Fibroblast of peridontal ligament (primary cell): ENCODE data around the gene SOX14.

Source experiments
- DNase-seq: peaks from one replicate; pipeline ENCODE4 v3.0.0-alpha.2; 2010; ENCODE audit errors: extremely low read depth

Gene SOX14

DNA sequence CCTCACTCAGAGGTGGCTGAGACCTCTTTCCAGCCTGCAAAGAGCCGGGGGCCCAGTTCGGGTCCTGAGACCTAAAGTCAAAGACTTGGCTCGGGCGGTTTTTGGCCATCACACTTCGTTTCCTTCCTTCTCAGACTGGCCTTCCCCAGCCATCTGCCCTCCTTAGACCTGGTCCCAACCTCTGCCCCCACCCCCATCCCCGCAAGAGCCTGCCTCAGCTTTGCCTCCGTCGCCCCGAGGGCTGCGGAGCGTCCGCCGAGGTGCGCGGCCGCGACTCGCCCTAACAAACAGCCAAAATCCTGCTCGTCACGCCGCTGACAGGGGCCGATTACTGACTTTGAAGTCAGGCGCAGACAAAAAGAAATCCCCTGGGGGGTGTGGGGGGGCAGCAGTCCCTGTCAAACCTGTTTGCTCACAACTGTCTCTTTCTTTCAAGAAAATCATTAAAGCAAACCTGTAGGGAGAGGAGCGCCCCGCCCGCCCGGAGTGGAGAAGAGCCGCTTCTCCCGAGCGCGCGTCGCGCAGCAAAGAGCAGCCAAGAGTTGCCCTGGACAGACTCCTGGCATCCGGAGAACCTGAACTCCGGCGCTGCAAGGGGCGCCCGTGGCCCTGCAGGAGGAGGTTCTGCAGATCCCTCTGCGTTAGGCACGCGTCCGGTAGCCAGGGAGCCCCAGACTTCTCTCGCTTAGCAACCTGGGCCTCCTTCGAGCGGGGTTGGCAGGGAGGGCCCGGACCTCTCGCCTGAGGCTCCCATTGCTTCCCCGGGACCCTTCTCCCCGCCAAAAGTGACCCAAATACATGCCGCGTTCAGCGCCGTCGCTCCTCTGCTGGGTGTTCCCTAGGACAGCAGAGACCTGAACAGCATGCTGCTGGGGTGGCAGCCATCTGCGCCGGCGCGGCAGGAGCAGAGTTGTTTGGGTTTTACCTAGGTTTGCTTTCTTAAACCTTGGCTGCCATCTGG lies 4.5 kb downstream of the SOX14 start:
- DNase-seq = no peak

DNA sequence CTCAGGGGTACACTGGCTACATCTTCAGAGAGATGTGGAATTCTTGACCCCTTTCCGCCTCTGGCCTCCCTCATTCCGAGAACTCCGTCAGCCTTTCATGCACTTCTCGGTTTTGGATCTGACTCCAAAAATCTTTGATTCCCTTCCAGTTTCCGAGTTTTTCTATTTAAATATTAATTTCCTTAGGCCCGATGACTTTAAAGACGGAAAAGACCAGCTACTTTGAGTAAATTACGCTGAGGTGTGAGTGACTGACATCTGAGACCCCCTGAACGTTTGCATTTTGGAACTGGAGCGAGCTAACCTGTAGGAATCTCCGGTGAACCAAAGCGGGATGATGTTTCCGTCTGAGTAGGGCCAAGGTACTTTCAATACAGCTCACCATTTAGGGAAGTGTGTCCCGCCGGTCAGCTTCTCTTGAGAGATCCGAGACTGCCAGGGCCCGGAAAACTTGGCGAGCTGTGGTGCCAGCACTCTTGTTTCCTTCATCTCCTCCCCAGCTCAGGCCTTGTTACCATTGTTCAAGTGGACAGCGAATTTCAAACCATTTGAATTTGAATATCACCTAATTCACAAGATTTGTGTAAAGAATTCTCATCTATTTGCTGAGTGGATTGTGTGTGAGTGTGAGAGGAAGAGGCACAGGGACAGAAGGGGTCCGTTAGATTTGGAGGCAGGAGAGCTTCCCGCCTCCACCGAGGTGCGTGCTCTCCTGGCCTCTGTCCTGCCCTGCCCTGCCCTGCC lies 5.4 kb downstream of the SOX14 start:
- DNase-seq = no peak

DNA sequence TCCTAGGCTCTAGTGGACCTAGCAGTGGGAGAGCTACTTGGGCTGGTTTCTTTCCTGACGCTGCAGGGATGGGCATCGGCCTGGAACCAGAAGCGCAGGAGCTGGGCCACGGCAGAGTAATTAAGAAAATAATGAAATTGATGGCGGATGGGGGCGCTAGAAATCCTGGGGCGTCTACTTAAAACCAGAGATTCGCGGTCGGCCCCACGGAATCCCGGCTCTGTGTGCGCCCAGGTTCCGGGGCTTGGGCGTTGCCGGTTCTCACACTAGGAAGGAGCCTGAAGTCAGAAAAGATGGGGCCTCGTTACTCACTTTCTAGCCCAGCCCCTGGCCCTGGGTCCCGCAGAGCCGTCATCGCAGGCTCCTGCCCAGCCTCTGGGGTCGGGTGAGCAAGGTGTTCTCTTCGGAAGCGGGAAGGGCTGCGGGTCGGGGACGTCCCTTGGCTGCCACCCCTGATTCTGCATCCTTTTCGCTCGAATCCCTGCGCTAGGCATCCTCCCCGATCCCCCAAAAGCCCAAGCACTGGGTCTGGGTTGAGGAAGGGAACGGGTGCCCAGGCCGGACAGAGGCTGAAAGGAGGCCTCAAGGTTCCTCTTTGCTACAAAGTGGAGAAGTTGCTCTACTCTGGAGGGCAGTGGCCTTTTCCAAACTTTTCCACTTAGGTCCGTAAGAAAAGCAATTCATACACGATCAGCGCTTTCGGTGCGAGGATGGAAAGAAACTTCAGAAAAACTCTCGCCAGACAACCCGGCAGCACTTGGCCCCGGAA lies 6.1 kb downstream of the SOX14 start:
- no peak for DNase-seq

DNA sequence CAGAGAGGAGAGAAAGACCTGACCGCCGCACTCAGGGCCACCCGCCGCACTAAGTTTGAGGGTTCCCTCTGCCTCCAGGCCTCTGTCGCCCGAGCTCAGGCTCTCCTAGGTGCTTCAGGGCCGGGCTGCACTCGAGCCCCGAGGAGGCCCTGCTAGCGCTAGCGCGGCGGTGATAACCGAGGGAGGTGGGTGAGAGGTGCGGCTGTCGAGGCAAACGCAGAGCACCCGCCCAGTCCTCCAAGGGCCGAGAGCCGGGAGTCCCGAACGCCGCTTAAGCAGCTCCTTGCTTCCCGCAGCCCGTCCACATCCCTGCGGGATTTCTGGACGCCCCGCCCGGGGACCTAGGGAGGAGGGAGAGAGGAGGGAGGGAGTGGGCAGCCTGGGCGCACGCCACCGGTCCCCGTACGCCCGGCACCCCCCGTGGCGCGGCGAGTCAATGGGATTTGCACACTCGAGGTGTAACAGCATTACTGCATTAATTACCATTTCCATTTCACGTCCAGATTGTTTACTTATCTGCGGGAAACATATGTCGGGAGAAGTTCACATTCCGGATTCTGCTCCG lies 6.8 kb downstream of the SOX14 start:
- DNase-seq = no peak

DNA sequence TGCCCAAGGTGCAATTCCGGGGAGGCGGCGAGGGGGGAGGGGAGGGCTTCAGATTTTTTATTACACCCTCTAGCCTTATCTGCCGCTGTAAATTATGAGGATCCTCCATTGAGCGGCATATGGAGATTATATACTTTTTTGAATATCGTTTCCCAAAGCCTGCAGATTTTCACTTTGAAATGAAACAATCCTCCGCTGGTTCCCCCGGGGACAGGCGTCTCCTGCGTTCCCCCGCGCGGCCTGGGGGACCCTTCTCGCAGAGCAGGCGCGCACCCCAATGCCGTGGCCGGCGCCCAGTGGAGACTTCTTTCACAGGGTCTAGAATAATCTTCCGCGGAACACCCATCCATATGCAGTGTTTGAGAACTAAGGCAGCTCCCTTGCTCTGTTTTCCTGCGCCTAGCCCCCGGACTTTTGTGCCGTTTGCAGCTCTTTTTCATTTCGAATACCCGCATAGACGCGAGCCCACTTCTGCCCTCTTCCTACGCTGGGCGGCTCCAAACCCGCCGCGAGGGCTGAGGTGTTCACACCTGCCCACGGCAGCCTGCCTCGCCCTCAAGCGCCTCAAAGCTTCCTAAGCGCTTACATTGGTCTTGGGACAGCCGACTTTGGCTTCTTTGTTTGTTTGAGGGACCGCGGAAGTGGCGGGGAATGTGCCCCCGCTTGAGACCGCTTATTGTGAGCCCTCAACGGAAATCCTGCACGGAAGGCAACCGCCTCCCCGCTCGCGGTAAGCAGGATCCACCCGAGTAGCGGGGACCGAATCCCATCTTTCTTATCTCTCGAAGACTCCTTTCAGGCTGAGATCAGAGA lies 7.5 kb downstream of the SOX14 start:
- no peak for DNase-seq

DNA sequence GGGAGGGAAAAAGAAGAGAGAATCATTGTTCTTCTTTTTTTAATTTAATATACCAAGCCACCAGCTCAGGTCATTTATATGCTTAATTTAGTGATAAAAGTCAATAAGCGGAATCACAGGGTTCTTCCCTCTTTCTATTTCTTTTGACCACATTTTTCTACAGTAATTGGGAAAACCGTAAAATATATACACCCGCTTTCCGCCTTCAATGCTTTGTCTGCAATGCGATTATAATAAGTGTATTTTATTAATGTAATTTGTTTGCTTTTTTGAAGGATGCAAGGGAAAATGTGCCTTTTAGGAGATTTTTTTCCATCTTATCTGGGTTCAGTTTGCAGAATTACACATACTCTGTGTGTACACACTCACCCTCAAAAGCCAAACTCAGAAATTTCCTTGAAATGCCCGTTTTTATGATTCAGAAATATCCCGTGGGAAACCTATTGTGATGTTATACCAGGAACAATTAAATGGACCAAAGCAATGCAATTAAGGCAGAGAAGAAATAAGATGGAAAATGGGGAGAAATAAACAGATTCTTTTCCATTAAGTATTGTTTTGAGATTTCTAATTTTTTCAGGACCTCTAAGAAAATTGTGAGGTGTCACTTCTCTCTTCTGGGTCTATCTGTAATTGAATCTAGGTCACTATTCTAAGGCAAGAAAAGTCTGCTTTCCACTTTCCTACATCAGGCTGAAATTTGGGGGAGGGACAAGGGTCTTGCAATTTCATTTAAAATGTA lies 8.3 kb downstream of the SOX14 start:
- DNase-seq = no peak

DNA sequence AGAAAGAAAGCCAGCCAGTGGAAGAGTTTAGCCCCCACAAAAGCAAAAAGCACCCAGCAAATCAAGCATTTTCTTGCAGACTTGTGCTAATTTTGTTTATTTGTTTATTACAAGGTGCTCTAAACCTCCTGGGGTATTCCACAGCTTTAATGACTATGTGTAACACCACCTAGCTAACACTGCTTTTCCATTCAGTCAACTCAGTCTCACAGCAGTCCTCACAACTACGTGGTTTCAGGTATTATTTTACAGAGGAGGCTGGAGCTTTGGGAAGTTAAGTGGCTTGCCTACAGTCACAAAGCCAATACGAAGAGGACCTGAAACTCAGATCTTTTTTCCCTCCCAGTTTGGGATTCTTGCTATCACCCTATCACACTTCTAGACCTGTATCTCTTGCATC lies 14.8 kb downstream of the SOX14 start:
- DNase-seq = no peak

DNA sequence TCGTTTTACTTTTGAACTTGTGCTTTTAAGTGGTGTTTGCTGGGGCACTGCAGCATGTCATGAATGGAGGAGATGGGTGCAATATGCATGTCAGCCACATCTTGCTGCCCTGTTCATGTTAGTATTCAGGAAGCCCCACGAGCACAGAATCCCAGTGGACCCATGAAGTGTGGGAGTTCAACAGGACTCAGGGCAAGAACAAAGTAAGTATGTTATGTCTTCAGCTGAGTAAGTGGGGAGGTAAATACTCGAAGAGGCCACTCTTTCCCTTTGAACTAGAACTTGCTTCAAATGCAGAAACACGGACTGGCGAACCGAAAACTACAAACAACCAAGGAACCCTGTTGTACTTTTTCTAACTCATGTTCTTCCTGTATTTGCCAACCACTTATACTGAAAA lies 23.4 kb downstream of the SOX14 start:
- no peak for DNase-seq

DNA sequence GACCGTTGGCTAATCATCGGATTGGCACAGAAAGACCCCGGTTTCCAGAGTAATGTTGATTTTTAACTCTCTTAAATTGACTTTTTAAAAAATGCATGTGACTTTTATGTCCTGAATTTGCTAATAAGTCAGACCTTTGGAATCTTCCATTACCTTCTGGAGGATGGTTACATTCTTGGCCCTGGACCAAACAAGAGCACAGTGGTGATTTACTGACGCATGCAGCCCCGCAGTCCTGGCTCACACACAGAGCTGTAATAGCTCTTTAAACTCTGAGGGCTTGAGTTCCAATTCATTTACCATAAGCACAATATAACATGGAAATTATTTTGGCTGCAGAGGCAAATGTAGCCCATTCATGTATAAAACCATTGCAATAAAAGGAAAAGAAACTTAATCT lies 25.1 kb downstream of the SOX14 start:
- no peak for DNase-seq

DNA sequence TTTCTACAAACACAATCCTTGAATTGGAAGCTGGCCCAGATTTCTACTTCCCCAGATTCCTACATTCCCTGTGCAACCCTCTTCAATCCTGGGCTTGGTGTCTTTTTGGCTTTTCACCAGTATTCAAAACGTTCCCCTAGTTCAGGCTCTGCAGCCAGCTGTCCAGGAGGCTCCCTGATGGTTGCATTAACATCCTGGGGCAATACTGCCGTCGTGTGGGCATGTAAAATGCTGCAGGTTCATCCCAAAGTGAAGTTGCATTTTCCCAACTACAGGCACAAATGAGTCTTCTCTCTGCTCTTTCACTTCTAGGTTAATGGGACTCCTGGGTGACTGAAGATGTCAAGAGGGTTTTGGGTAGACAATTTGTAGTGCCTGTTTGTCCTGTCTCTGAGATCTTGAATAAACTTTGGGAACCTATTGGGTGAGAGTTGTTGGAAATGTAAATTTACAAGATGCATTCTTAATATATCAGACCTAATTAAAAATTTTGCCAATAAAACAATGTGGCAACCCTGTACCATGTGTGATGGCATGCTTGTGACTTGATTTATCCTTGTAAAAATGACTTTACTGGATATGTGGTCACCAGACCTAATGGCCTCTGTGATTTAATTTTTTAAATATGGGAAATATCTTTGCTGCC lies 28.6 kb downstream of the SOX14 start:
- DNase-seq = peak; percentile 13

DNA sequence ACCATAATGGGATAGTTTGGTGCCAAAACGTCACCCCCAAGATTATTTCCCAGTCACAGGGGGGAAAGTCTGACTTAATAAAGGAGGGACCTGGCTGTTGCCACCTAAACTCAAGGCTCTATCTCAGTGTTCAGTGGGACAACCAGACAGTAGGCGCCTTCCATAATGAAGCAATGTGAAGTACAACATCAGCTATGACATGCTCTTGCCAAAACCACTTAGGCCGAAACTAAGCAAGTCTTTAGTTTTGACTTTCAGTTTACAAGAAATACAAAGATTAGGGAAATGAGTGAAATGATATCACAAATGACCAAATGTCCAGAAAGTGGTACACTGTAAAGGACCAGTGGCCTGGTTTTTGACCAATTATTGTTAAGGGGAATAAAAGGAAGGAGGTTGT lies 32.9 kb downstream of the SOX14 start:
- no peak for DNase-seq

DNA sequence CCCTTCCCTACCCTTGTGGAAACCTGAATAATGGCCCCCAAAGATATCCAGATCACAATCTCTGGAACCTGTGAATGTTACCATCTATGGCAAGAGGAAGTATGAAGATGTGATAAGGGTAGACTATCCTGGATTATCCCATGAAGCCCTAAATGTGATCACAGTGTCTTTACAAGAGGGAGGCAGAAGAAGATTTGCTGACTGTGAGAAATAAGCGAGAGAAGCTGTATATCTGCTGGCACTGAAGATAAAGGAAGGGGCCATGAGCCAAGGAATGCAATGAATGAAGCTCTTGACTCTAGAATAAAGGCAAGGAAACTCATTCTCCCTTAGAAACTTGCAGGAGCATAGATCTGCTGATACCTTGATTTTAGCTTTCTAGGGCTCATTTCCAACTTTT lies 39.1 kb downstream of the SOX14 start:
- DNase-seq = no peak

DNA sequence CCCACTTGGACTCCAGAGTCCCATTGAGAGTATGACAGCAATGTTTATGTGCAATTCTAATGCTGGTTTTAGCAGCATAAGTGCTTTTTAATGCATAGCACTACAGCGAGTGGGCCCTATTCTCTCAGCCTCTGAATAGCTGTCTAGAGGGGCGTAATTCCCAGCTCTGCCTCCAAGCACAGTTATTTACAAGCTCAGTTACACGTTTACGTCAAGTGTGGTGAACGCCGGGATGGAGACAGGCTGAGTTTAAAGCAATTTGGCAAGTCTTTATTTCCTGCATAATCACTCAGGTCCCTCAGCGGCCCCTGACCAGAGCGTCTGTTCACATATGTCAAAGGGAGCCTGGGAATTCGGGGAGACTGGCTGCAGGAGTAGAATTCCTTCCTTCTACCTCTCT lies 43.9 kb downstream of the SOX14 start:
- no peak for DNase-seq

DNA sequence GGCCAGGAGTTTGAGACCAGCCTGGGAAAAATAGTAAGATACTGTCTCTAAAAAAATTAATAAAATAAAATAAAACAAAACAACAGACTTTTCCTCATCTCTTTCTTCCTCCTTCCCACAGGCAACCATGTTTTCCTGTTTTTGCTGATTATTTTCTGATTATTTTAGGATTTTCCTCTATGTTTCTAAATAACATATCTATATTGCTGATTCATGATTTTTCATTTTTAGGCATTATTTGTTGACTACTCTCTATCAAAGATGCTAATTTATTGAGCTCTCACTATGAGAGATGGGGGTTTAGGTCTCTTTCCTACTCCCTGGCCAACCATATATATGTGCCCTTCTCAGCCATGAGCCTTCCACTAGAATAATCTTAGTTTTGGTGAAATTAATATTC lies 45.4 kb downstream of the SOX14 start:
- no peak for DNase-seq

DNA sequence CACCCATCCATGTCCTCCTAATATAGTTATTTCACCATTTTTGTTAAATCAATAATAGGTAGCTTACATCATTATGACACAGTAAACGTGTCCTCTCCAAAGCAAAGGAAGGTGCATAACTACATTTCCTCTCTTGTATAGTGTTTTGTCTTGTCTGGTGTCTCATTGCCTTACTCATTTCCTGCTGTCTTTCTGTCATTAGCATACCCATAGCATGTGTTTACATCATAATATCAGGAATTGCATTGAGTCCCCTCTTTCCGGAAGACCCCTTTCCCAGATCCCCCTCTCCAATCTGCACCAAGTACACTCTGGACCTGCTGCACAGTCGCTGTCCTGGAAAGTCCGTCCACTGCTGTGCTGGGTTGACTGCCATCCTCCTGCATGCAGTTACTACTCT lies 47.9 kb downstream of the SOX14 start:
- DNase-seq = no peak

DNA sequence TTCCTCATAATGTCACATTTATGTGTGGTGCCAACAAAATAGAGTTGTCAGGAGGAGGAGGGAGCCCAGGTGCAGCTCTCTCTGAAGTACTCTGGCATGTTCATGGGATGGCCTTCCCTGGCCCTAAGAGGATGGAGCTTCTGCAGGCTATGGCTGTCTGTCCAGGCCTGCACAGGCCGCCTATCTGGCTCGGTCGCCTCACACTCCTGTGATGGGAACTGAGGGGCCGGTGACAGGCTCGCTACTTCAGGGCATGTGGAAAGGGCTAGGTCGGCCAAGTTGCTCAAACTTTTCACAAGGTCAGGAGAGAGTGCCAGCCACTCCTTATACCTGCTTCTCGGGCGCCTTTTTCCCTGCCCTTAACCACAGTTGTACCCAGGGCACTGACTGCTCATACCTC lies 51.1 kb downstream of the SOX14 start:
- DNase-seq = no peak
